Activated naive CD8-positive, alpha-beta T cell treated with anti-CD3 and anti-CD28 coated beads for 36 hours (primary cell): ENCODE data around the gene APOF. TPM values are rescaled to one million over a fixed set of nuclear protein-coding genes. Genes with fewer than 3 reads are reported as not detected.
"Not testable (repeated sequence)": the region's sequence is repeated elsewhere in the genome, so short reads cannot be mapped to it uniquely, and the experiment has no call there.

Source experiments
- DNase-seq: peaks from one replicate; pipeline ENCODE4 v3.0.0; 2021
- H3K27ac Mint-ChIP-seq: one replicate; pipeline ENCODE4 v1.8.0; 2022; ENCODE audit warnings: mild to moderate bottlenecking, moderate library complexity, mixed read lengths
- H3K27me3 Mint-ChIP-seq: one replicate; pipeline ENCODE4 v1.8.0; 2022; ENCODE audit warnings: mild to moderate bottlenecking, mixed read lengths
- H3K36me3 Mint-ChIP-seq: one replicate; pipeline ENCODE4 v1.8.0; 2021; ENCODE audit warnings: mild to moderate bottlenecking, mixed read lengths
- H3K4me1 Mint-ChIP-seq: one replicate; pipeline ENCODE4 v1.8.0; 2021; ENCODE audit warnings: mixed read lengths
- H3K4me3 Mint-ChIP-seq: one replicate; pipeline ENCODE4 v1.8.0; 2022; ENCODE audit warnings: mild to moderate bottlenecking, moderate library complexity, mixed read lengths
- H3K9me3 Mint-ChIP-seq: one replicate; pipeline ENCODE4 v1.8.0; 2022; ENCODE audit warnings: mixed read lengths
- total RNA-seq, 2 experiments: library from RNA; stranded (reverse); gene quantifications; one replicate each; pipeline ENCODE4 v1.2.3, GENCODE V29; 2021

The APOF gene
- total RNA-seq, 2 experiments from 2014 or later: not detected

DNA sequence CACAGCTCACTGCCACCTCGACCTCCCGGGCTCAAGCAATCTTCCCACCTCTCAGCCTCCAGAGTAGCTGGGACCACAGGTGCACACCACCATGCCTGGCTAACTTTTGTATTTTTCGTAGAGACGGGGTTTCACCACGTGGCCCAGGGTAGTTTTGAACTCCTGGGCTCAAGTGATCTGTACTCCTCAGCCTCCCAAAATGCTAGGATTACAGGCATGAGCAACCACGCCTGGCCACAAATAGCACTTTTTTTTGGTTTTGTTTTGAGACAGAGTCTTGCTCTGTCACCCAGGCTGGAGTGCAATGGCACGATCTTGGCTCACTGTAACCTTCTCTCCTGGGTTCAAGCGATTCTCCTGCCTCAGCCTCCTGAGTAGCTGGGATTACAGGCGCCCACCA lies 15.4 kb downstream of the APOF start:
- H3K4me1 Mint-ChIP-seq, DNase-seq, H3K27ac Mint-ChIP-seq, H3K4me3 Mint-ChIP-seq, H3K9me3 Mint-ChIP-seq, H3K27me3 Mint-ChIP-seq: not testable (repeated sequence)
- peaks cover 25% of the 10 kb centered on the region for H3K36me3 Mint-ChIP-seq

DNA sequence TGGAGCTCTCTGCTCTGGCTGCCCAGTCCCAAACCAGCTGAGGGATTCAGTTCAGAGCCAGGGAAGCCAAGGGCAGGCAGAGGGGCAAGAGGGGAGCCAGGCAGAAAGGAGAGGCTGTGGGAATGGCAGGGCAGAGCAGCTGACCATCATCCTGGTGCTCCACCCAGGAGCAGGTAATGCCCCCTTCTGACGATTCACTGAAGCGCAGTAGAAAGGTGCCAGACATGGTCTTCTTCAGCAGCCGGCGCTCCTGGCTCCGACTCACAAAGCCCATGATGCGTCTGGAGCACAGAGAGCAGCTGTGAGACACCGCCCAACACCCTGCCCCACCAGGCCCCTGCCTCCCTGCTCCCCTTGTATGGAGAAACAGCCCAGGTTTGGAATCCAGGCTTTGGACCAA lies 16.0 kb downstream of the APOF start:
- H3K27ac Mint-ChIP-seq: no peak overlapping the region
- peak; percentile 12 for DNase-seq
- peaks cover 29% of the 10 kb centered on the region for H3K36me3 Mint-ChIP-seq
- H3K27me3 Mint-ChIP-seq: no peaks in the 10 kb centered on the region
- no peak overlapping the region for H3K4me3 Mint-ChIP-seq
- peaks cover under 1% of the 10 kb centered on the region for H3K4me1 Mint-ChIP-seq
- H3K9me3 Mint-ChIP-seq: no peaks in the 10 kb centered on the region

DNA sequence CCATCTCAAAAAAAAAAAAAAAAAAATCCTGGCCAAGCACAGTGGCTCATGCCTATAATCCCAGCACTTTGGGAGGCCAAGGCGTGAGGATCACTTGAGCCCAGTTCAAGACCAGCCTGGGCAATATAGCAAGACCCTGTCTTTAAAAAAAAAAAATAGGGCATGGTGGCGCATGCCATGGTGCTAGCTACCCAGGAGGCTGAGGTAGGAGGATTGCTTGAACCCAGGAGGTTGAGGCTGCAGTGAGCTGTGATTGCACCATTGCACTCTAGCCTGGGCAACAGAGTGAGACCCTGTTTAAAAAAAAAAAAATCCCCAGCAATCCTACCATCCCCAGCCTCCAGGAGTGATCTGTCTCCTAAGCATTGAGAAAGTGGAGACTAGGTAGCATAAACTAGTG lies 20.4 kb downstream of the APOF start:
- peaks cover 34% of the 10 kb centered on the region for H3K4me1 Mint-ChIP-seq
- not testable (repeated sequence) for H3K9me3 Mint-ChIP-seq, H3K4me3 Mint-ChIP-seq, DNase-seq, H3K27me3 Mint-ChIP-seq, H3K27ac Mint-ChIP-seq
- peaks cover 35% of the 10 kb centered on the region for H3K36me3 Mint-ChIP-seq

DNA sequence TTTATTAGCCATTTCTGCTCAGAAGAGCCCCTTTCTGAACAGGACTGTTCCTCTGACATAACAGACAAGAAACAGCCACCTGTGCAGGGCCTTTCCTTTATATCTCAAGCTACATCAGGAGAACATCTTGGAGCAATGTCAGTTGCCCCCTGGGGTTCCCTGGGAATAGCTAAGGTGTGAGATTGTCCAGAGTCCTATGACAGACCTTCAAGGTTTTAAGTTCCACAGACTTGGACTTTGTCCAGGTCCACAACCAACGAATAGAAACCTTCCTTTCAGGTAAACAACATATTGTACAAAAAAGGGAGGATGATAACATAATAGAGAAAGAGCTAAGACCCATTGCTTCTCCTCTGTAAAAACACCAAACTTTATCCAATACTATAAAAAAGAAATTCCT lies 21.0 kb downstream of the APOF start:
- no peak overlapping the region for H3K4me3 Mint-ChIP-seq
- no peak overlapping the region for H3K27ac Mint-ChIP-seq
- peaks cover 35% of the 10 kb centered on the region for H3K36me3 Mint-ChIP-seq
- H3K4me1 Mint-ChIP-seq: peaks cover 39% of the 10 kb centered on the region
- H3K27me3 Mint-ChIP-seq: no peaks in the 10 kb centered on the region
- no peak for DNase-seq
- H3K9me3 Mint-ChIP-seq: no peaks in the 10 kb centered on the region

DNA sequence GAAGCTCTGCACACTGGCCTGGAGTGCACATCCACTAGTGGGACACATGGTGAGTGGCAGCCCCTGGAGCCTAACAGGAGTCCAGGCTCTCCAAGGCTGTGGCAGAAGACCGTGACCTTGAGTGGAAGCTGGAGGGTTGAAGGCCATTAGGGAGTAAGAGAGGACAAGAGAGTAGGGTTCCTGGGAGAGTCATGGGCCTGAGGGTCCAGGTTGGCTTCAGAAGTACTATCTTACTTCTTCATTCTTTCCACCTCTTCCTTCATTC lies 23.6 kb downstream of the APOF start:
- peaks cover 30% of the 10 kb centered on the region for H3K36me3 Mint-ChIP-seq
- no peak for DNase-seq
- no peaks in the 10 kb centered on the region for H3K9me3 Mint-ChIP-seq
- H3K27me3 Mint-ChIP-seq: no peaks in the 10 kb centered on the region
- H3K4me1 Mint-ChIP-seq: peaks cover 42% of the 10 kb centered on the region
- peak overlapping the region; percentile 96 for H3K27ac Mint-ChIP-seq
- H3K4me3 Mint-ChIP-seq: peak overlapping the region; percentile 87

DNA sequence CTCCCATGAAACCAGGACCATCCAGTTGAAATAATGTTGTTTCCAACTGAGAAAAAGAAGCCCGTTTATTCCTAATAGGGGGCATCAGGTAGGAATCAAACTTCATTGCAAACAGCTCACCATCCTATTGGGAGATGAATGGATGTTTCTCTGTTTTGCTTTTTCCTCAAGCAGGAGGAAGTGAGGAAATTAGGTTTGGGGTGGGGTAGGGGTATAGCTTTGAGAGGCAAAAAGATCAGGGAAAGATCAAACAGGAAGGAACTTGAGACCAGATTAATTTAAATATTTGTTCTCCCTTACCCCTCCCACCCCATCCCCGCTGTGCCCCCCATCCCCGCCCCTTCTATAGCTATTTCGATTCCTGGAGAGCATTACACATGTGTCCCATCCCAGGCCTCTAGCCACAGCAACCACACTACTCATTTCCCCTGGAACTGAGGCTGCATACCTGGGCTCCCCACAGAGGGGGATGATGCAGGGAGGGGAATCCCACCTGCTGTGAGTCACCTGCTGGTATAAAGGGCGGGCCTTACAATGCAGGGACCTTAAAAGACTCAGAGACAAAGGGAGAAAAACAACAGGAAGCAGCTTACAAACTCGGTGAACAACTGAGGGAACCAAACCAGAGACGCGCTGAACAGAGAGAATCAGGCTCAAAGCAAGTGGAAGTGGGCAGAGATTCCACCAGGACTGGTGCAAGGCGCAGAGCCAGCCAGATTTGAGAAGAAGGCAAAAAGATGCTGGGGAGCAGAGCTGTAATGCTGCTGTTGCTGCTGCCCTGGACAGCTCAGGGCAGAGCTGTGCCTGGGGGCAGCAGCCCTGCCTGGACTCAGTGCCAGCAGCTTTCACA lies 24.1 kb downstream of the APOF start, which contains the start of gene IL23A:
Gene IL23A (plus strand): TSS at position 577 of the 850 bp plus-strand sequence. CDS start 161 bp downstream, at position 738.
- H3K36me3 Mint-ChIP-seq: peaks cover 25% of the 10 kb centered on the region
- H3K4me1 Mint-ChIP-seq: peaks cover 45% of the 10 kb centered on the region
- peak; percentile 90 for DNase-seq
- peaks cover 4% of the 10 kb centered on the region for H3K27me3 Mint-ChIP-seq
- H3K4me3 Mint-ChIP-seq: peak within 1 kb of the TSS; percentile 87
- peak within 1 kb of the TSS; percentile 96 for H3K27ac Mint-ChIP-seq
- H3K9me3 Mint-ChIP-seq: no peaks in the 10 kb centered on the region

DNA sequence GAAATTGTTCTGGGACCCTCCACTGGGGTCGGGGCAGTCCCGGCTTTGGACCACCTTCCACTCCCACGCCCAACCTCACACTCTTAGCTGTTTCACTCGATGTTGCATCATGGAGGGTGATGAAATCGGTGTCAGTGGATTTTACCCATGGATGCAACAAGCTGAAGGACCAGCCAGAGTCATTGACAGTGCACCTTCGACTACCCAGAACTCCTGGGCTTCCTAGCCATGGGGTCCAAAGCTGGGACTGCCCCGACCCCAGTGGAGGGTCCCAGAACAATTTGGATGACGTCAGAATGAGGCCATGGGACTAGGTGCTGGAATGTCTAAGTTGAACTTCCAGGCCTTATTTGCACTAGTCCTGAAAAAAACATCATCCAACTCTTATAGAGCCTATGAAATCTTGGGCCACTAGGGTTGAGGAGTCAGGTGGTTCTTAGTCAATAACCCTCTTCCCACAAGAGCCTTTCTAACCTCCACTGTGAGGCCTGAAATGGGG lies 24.9 kb downstream of the APOF start:
- Mint-ChIP-seq H3K9me3 (no peaks in the 10 kb centered on the region), H3K27me3 (peaks cover 4% of the 10 kb centered on the region), H3K4me1 (peaks cover 48% of the 10 kb centered on the region), H3K27ac (peak overlapping the region; percentile 96), H3K4me3 (peak overlapping the region; percentile 42), H3K36me3 (peaks cover 21% of the 10 kb centered on the region)
- no peak for DNase-seq

DNA sequence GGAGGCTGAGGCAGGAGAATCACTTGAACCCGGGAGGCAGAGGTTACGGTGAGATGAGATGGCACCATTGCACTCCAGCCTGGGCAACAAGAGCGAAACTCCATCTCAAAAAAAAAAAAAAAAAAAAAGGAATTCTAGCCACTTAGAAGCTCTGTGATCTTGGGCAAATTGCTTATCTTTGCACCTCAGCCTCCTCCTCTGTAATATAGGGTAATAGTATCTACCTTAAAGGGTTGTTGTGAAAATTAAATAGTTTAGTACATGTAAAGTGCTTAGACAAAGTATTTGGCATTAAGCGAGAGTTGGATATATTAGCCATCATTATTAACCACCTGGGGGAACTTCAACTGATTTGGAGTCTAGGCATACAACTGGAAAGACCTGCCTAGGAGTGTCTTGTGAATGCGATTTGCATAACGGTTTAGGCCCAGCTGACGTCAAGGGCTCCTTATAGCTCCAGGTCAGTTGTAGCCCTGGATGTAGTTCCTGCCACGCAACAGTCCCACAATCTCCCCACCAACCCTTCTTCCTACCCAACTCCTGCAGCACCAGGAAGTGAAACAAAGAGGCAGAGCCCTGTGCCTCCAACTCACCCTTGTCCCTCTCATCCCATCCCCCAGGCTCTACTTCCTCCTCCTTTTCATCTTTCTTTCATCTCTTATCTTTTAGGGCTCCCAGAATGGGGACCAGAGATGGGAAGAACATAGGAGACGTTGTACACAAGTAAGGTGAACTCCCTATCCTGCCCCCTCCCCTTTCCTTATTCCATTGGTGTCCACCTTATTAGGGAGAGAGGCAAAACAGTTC lies 26.1 kb downstream of the APOF start:
- Mint-ChIP-seq H3K9me3 (no peaks in the 10 kb centered on the region), H3K36me3 (peaks cover 20% of the 10 kb centered on the region), H3K4me3 (no peak overlapping the region), H3K4me1 (peaks cover 54% of the 10 kb centered on the region), H3K27ac (peak overlapping the region; percentile 96), H3K27me3 (peaks cover 4% of the 10 kb centered on the region)
- DNase-seq: no peak

DNA sequence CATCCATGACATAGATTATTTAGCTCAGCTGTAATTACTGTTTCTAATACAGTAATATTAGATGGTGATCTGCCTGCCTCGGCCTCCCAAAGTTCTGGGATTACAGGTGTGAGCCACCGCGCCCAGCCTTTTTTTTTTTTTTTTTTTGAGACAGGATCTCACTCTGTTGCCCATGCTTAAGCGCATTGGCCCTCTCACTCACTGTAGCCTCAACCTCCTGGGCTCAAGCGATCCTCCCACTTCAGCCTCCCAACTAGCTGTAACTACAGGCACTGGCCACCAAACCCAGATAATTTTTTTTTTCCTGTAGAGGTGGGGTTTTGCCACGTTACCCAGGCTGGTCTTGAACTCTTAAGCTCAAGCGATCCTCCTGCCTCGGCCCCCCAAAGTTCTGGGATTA lies 27.1 kb downstream of the APOF start:
- H3K4me3 Mint-ChIP-seq, H3K27ac Mint-ChIP-seq, H3K9me3 Mint-ChIP-seq, DNase-seq, H3K27me3 Mint-ChIP-seq: not testable (repeated sequence)
- H3K4me1 Mint-ChIP-seq: peaks cover 50% of the 10 kb centered on the region
- peaks cover 17% of the 10 kb centered on the region for H3K36me3 Mint-ChIP-seq

DNA sequence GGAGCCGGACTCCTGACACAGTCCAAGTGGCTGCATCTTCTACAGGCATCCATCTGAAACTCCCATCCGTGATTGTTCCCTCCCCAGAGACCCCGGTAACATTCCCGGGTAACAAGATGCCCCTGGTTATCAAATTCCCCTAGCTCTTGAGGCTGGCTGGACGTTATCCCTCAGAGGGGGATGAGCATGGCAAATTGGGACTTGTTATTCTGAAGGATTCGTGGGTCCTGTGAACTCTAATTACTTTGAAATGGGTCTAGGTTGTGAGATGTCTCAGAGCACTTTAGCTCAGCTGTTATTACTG lies 28.2 kb downstream of the APOF start:
- Mint-ChIP-seq H3K4me3 (peak overlapping the region; percentile 90), H3K4me1 (peaks cover 44% of the 10 kb centered on the region), H3K27me3 (peaks cover 4% of the 10 kb centered on the region), H3K9me3 (no peaks in the 10 kb centered on the region), H3K36me3 (peaks cover 12% of the 10 kb centered on the region), H3K27ac (peak overlapping the region; percentile 100)
- no peak for DNase-seq

DNA sequence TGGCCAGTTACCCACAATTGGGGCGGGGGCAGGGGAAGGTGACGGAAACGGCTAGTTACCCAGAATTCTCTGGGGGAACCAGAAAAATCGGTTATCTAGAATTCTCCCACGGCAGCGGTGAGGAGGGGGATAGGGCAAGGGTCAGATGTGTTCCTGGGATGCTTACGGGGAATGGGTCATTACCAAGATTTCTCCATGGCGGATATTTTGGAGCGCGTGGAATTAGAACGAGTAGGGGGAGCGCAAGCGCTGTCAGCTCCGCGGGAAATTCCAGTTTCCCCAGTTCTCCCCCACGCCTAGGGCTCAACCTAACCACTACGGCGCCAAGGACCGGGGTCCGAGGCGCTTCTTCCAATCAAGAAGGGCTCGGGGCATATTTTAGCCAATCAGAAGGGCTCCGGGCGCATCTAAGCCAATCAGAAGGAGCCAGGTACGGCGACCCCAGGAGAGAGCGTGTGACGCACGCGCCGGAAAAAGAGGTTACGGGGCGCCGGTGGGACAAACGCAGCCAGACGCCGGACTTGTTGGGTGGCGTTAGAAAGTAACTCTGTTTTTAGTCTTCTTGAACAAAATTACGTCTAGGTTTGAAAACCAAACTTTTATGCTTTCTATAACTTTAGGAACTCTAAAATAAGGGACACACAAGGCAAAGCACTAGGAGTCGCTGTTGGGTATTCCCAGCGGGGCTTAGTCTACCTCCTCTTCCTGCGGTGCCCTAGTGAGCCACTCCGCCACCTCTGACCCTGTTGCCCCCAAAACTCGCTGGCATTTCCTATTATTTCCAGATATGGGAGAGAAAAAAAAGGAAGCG lies 28.8 kb downstream of the APOF start, which contains the start of gene PAN2:
Gene PAN2 (minus strand): TSS at position 322 of the 811 bp plus-strand sequence. CDS start 906 bp downstream, outside the sequence.
- peak; percentile 93 for DNase-seq
- Mint-ChIP-seq H3K4me1 (peaks cover 39% of the 10 kb centered on the region), H3K27ac (peak within 1 kb of the TSS; percentile 100), H3K4me3 (peak within 1 kb of the TSS; percentile 90), H3K9me3 (no peaks in the 10 kb centered on the region), H3K27me3 (peaks cover 4% of the 10 kb centered on the region), H3K36me3 (peaks cover 7% of the 10 kb centered on the region)

DNA sequence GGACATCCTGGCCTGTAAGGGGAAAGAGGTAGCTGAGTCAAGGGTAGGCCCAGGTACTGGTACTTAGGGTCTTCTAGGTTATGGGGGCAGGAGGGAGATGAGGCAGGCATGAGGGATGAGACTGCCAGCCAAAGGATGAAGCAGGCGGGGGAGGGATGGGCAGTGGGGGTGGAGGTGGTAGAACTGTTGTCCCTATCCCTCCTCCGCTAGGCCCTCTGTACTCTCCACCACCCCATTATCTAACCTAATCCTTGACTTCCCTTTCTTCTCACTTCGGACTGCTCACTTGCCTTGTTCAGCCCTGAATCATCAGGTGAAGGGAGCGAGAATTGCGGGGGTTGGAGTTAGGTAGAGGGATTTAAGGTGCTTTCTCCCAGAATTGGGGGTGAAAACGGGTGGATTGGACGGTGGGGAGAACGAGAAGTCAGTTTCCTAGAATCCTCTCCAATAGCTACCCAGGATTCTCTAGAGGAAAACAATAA lies 29.4 kb downstream of the APOF start:
- Mint-ChIP-seq H3K27me3 (peaks cover 4% of the 10 kb centered on the region), H3K36me3 (peaks cover 5% of the 10 kb centered on the region), H3K27ac (peak overlapping the region; percentile 100), H3K9me3 (no peaks in the 10 kb centered on the region), H3K4me1 (peaks cover 34% of the 10 kb centered on the region), H3K4me3 (peak overlapping the region; percentile 90)
- no peak for DNase-seq

DNA sequence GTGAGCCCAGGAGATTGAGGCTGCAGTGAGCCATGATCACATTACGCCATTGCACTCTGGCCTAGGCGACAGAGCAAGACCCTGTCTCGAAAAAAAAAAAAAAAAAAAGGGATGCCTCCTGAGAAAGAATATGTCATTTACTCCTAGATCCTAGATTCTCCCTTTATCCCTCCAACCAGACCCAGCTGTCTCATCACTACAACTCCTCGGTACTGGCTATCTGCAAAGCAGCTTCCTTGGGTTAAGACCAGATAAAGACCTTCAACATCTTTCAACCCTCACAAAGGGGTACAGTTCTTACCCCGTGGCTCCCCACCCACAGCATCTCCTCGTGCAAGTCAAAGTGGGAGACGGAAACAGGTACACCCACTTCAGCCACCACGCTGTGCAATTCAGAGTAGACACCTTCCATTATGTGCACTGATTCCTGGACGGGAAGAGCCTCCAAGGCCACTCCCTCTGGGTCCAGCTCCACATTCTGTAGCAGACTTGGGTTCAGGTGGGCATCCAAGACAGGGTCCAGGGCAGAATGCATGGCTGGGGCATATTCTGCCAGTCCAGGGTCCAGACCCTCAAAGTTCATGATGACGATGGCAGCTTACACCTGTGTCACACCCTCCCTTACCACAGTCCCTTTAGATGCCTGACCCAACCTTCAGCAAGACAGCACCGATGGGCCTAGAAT lies 30.0 kb downstream of the APOF start:
- DNase-seq: no peak
- peak overlapping the region; percentile 100 for H3K27ac Mint-ChIP-seq
- H3K4me3 Mint-ChIP-seq: peak overlapping the region; percentile 90
- peaks cover 4% of the 10 kb centered on the region for H3K27me3 Mint-ChIP-seq
- peaks cover 4% of the 10 kb centered on the region for H3K36me3 Mint-ChIP-seq
- H3K9me3 Mint-ChIP-seq: no peaks in the 10 kb centered on the region
- peaks cover 28% of the 10 kb centered on the region for H3K4me1 Mint-ChIP-seq

DNA sequence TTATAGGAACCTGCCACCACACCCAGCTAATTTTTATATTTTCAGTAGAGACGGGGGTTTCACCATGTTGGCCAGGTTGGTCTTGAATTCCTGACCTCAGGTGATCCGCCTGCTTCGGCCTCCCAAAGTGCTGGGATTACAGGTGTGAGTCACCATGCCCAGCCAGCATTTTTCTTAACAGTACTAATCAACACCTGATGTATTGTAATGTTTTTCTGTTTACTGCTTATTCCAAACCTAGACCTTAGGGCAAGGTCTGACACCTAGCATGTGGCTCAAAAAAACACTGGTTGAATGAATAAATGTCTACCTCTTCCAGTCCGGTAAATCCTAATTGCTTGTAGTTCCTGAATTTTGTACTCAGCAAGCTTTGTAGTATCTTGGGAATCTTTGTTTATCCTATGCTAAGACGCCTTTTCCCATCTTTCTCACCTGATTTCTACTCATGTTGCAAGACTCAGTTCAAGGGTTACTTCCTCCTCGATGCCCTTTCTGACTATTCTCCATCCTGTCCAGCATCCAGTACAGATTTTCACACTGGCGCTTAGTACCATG lies 31.6 kb downstream of the APOF start:
- Mint-ChIP-seq H3K4me1 (peaks cover 17% of the 10 kb centered on the region), H3K9me3 (no peaks in the 10 kb centered on the region), H3K36me3 (peaks cover 4% of the 10 kb centered on the region), H3K27ac (no peak overlapping the region), H3K27me3 (peaks cover 4% of the 10 kb centered on the region), H3K4me3 (no peak overlapping the region)
- DNase-seq: no peak
